Subcutaneous abdominal adipose tissue (tissue), 5 donors: ENCODE data around the gene ANO2.

Experiments
- H3K27ac ChIP-seq: one replicate; pipeline ENCODE4 v1.7.0; 2013; ENCODE audit warnings: low read depth, mild to moderate bottlenecking, inconsistent platforms, low read length, moderate library complexity
- H3K27me3 ChIP-seq, 5 donors: one replicate each; pipeline ENCODE4 v1.7.0; 2013; ENCODE audit warnings: low read length in 5 of 5, inconsistent platforms in 1 of 5; ENCODE audit not compliant: control insufficient read depth in 5 of 5, insufficient read depth in 4 of 5
- H3K36me3 ChIP-seq, 5 donors: one replicate each; pipeline ENCODE4 v1.7.0; 2013; ENCODE audit warnings: low read length in 5 of 5; ENCODE audit not compliant: control insufficient read depth in 5 of 5, insufficient read depth in 5 of 5
- H3K4me1 ChIP-seq, 5 donors: one replicate each; pipeline ENCODE4 v1.7.0; 2013; ENCODE audit warnings: low read length in 5 of 5, mild to moderate bottlenecking in 3 of 5, moderate library complexity in 1 of 5; ENCODE audit not compliant: control insufficient read depth in 5 of 5, insufficient read depth in 5 of 5
- H3K4me3 ChIP-seq, 5 donors: one replicate each; pipeline ENCODE4 v1.7.0; 2013; ENCODE audit warnings: low read length in 5 of 5, low read depth in 1 of 5
- H3K9ac ChIP-seq, 5 donors: one replicate each; pipeline ENCODE4 v1.7.0; 2013; ENCODE audit warnings: low read length in 5 of 5, mild to moderate bottlenecking in 4 of 5, moderate library complexity in 3 of 5
- H3K9me3 ChIP-seq, 5 donors: one replicate each; pipeline ENCODE4 v1.7.0; 2013; ENCODE audit warnings: low read length in 5 of 5; ENCODE audit not compliant: control insufficient read depth in 5 of 5
- donor health status: healthy.
- donor health status: healthy.
- donor health status: healthy.
- donor health status: healthy.
- donor health status: healthy.

Gene ANO2

DNA sequence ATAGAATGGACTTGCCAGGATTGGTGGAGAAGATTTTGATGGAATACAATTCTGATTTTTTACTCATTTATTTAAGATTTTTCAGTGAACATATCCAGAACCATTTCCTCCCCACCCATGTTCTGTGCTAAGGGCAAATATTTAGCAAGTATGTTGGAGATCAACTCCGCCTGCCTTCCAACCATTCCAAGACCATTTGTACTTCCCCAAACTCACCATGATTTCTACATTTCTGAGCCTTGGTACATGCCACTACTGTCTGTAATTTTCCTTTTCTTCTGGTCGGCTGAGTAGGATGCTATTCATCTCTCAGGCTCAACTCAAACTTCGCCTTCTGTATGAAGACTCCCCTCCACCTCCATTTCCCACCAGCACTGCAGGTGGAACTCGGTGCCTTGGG lies 362.5 kb downstream of the ANO2 start:
- no peak overlapping the region for H3K4me3 ChIP-seq
- H3K27ac ChIP-seq = no peak overlapping the region
- H3K9ac ChIP-seq = no peak overlapping the region
- H3K27me3 ChIP-seq = peaks cover 0 to 4% (median 0%) of the 10 kb centered on the region in 5 donors
- H3K36me3 ChIP-seq = no peaks in the 10 kb centered on the region
- no peaks in the 10 kb centered on the region for H3K9me3 ChIP-seq
- peaks cover 19 to 80% (median 23%) of the 10 kb centered on the region in 5 donors for H3K4me1 ChIP-seq

DNA sequence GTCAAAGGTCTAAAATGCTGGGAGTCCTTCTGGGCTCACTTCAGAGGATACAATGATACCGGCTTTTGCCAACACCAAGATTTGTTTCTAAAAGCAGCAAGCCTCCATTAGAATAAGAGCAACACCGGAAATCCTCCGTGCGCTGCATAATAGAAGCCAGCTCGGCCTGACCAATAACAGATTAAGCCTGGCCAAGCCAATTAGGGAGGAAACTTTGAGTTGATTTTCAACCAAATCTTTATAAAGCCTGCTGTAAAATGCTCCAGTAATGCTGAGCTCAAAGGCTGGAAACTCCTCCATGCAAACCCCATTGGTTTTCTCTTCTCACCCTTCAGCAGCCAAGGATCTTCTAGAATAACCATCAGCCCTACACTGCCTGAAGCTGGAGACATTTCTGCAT lies 363.0 kb downstream of the ANO2 start:
- Histone ChIP-seq H3K4me1 (peaks cover 19 to 84% (median 23%) of the 10 kb centered on the region in 5 donors), H3K27ac (no peak overlapping the region), H3K27me3 (peaks cover 0 to 4% (median 0%) of the 10 kb centered on the region in 5 donors), H3K4me3 (no peak overlapping the region), H3K9ac (no peak overlapping the region), H3K9me3 (no peaks in the 10 kb centered on the region), H3K36me3 (no peaks in the 10 kb centered on the region)

DNA sequence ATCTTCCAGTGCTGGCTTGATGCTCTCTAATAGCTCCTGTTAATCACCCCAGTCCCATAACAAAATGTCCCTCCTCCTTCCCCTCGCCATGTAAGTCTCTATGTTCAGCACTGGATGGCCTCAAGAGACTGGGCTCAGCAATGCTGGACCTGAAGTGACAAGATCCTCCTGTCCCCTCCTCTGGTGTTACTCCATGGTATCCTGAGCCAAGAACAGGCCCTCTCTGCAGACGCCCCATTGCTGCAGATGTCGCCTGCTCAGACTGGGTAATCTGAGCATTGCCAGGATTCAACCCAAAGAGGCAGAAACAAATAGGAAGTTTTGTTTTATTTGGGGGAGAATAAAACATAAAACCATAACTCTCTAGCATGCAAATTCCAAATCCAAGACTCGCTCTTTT lies 363.4 kb downstream of the ANO2 start:
- H3K9ac ChIP-seq = no peak overlapping the region
- H3K9me3 ChIP-seq = no peaks in the 10 kb centered on the region
- H3K27ac ChIP-seq = peak overlapping the region; percentile 14
- H3K4me1 ChIP-seq = peaks cover 19 to 84% (median 23%) of the 10 kb centered on the region in 5 donors
- no peaks in the 10 kb centered on the region for H3K36me3 ChIP-seq
- peaks cover 0 to 4% (median 0%) of the 10 kb centered on the region in 5 donors for H3K27me3 ChIP-seq
- no peak overlapping the region for H3K4me3 ChIP-seq

DNA sequence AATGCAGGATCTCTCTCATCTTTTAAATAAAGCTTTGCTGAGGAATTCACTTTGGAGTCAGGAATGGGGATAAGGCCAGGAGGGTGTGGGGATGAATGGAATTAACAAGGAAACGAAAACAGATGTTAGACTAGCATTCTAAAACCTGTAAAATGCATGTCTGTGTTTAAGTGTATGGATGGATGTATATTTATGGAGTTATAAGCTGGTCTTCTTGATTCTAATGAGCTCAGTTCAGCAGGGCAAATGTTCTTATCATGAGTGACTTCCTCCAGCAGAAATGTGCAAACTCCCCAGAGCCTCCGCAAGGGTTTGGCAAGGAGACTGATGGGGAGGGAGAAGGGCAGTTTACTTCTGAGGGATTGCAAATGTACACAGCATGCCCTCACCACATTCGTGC lies 364.0 kb downstream of the ANO2 start:
- Histone ChIP-seq H3K9ac (no peak overlapping the region), H3K9me3 (no peaks in the 10 kb centered on the region), H3K36me3 (no peaks in the 10 kb centered on the region), H3K4me3 (no peak overlapping the region), H3K4me1 (peaks cover 19 to 84% (median 23%) of the 10 kb centered on the region in 5 donors), H3K27ac (no peak overlapping the region), H3K27me3 (peaks cover 0 to 4% (median 0%) of the 10 kb centered on the region in 5 donors)

DNA sequence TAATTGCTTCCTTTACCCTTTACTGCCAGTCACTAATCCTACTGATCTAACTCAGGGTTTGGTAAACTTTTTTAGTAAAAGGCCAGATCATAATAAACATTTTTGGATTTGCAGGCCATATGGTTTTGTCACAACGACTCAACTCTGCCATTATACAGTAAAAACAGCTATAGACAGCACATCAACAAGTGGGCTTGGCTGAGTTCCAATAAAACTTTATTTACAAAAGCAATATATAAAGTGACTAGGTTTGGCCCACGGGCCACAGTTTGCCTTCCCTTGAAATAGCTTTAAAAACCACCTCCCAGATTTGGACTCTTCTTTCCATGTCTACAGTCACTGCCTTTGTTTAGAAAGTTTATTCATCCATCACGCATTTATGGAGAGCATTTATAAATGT lies 366.3 kb downstream of the ANO2 start:
- no peak overlapping the region for H3K9ac ChIP-seq
- H3K27me3 ChIP-seq = peaks cover 0 to 7% (median 3%) of the 10 kb centered on the region in 5 donors
- H3K4me3 ChIP-seq = no peak overlapping the region
- no peak overlapping the region for H3K27ac ChIP-seq
- H3K36me3 ChIP-seq = peaks cover 0 to 3% (median 0%) of the 10 kb centered on the region in 5 donors
- H3K9me3 ChIP-seq = no peaks in the 10 kb centered on the region
- peaks cover 12 to 67% (median 18%) of the 10 kb centered on the region in 5 donors for H3K4me1 ChIP-seq

DNA sequence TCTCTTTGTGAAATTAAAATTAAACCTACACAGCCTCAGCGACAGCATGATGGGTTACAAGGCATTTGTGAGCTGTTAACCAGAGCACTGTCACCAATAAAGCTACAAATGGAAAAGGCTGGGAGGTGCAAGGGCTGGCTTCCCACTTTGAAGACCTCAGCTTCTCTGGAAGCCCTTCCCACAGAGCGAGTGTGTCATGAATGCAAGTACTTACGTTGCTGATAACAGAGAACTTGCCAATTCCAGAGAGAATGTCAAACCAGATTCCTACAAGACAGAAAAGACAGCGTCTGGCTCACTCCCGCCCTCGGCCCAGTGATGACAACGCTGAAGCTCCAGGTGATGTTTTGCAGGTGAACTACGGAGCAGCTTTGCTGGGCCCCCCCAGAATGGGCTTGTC lies 367.3 kb downstream of the ANO2 start:
- H3K36me3 ChIP-seq = peaks cover 0 to 3% (median 0%) of the 10 kb centered on the region in 5 donors
- no peaks in the 10 kb centered on the region for H3K9me3 ChIP-seq
- H3K27ac ChIP-seq = no peak overlapping the region
- H3K4me3 ChIP-seq = no peak overlapping the region
- peaks cover 11 to 61% (median 16%) of the 10 kb centered on the region in 5 donors for H3K4me1 ChIP-seq
- H3K27me3 ChIP-seq = peaks cover 0 to 10% (median 3%) of the 10 kb centered on the region in 5 donors
- no peak overlapping the region for H3K9ac ChIP-seq

DNA sequence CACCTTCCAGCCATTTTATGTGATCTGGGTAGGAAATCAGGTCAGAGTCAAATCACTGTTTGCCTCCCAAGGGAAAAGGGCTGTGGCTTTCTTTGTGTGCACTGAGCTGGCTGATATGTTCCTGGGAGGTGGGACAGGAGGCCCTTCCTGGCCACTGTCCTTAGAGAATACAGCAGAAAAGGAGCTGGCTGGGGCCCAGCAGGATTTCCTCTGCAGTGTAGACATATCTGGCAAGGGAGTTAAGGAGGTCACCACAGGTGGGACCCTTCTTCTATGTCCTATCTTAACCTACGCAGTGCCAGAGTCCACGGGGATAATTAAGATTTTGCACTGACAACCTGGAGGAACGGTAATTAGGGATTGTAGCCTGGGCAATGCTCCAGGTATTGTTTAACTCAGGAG lies 367.8 kb downstream of the ANO2 start:
- Histone ChIP-seq H3K36me3 (peaks cover 0 to 3% (median 0%) of the 10 kb centered on the region in 5 donors), H3K27me3 (peaks cover 0 to 12% (median 3%) of the 10 kb centered on the region in 5 donors), H3K27ac (no peak overlapping the region), H3K9ac (no peak overlapping the region), H3K4me1 (peaks cover 8 to 56% (median 13%) of the 10 kb centered on the region in 5 donors), H3K4me3 (no peak overlapping the region), H3K9me3 (no peaks in the 10 kb centered on the region)

DNA sequence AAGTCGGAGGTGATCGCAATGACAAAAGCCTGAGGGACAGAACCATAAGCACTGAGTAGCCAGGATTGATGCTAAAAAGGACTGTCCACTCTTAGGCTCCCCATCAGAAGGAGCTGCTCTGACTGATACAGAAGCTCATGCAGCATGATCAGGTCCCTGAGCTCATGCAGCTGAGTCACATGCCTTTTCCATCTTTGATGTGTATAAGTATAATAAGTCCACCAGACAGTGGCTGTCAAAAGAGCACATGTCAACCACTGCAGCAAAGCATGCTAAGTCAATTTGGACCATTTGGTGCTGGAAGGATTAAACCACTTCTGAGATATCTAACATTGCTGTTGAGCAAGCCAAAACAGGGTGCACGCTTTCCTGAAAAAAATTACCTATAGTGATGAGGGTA lies 369.1 kb downstream of the ANO2 start:
- Histone ChIP-seq H3K9me3 (no peaks in the 10 kb centered on the region), H3K4me3 (no peak overlapping the region), H3K36me3 (peaks cover 0 to 3% (median 0%) of the 10 kb centered on the region in 5 donors), H3K27ac (no peak overlapping the region), H3K9ac (no peak overlapping the region), H3K27me3 (peaks cover 0 to 18% (median 5%) of the 10 kb centered on the region in 5 donors), H3K4me1 (peaks cover 1 to 43% (median 5%) of the 10 kb centered on the region in 5 donors)

DNA sequence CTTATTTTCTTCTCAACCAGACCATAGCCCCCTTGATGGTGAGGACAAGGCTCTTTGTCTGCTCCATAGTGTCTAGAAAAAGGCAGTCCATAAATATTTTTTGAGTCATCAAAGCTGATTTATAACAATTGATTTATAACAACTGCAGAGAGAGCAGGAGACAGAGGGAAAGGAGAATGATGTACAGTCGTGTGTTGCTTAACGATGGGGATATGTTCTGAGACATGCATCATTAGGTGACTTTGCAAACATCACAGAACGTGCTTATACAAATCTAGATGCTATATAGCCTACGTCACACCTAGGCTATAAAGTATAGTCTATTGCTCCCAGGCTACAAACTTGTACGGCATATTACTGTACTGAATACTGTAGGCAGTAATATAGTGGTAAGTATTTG lies 369.8 kb downstream of the ANO2 start:
- H3K9ac ChIP-seq = no peak overlapping the region
- H3K27me3 ChIP-seq = peaks cover 0 to 18% (median 6%) of the 10 kb centered on the region in 5 donors
- H3K9me3 ChIP-seq = no peaks in the 10 kb centered on the region
- peaks cover 0 to 3% (median 0%) of the 10 kb centered on the region in 5 donors for H3K36me3 ChIP-seq
- peaks cover 0 to 36% (median 0%) of the 10 kb centered on the region in 5 donors for H3K4me1 ChIP-seq
- H3K27ac ChIP-seq = no peak overlapping the region
- no peak overlapping the region for H3K4me3 ChIP-seq

DNA sequence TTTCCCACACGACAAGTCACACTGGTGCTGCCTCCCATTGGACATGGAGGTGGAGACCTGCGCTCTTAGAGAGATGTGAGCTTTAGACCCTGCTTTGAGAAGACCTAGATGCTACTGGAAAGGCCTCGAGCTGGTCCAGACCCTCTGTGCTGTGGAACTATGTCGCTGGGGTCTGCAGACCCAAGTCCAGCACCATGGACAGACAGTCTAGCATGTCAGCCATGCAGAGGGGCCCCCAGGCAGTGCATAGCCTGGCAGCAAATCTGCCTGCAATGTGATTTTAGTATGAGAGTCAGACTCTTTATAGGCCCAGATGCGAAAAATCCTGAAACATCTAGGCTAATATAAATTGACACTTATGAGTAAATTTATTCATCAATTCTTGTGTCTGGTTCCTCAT lies 371.7 kb downstream of the ANO2 start:
- Histone ChIP-seq H3K36me3 (peaks cover 0 to 3% (median 0%) of the 10 kb centered on the region in 5 donors), H3K27ac (no peak overlapping the region), H3K4me1 (peaks cover 0 to 29% (median 0%) of the 10 kb centered on the region in 5 donors), H3K9ac (no peak overlapping the region), H3K4me3 (no peak overlapping the region), H3K27me3 (peaks cover 0 to 18% (median 6%) of the 10 kb centered on the region in 5 donors), H3K9me3 (no peaks in the 10 kb centered on the region)
